NOMO-1 treated with dmso at 0.1 percent for 144 hours (cell line): ENCODE results near the gene CACNB2.
"Not testable (repeated sequence)": the region's sequence is repeated elsewhere in the genome, so short reads cannot be mapped to it uniquely, and the experiment has no call there.

ENCODE experiments used
- DNase-seq: peaks from one replicate; lab custom pipeline; 2025; ENCODE audit not compliant: unreplicated experiment; lab: John Stamatoyannopoulos, UW

Gene CACNB2

DNA sequence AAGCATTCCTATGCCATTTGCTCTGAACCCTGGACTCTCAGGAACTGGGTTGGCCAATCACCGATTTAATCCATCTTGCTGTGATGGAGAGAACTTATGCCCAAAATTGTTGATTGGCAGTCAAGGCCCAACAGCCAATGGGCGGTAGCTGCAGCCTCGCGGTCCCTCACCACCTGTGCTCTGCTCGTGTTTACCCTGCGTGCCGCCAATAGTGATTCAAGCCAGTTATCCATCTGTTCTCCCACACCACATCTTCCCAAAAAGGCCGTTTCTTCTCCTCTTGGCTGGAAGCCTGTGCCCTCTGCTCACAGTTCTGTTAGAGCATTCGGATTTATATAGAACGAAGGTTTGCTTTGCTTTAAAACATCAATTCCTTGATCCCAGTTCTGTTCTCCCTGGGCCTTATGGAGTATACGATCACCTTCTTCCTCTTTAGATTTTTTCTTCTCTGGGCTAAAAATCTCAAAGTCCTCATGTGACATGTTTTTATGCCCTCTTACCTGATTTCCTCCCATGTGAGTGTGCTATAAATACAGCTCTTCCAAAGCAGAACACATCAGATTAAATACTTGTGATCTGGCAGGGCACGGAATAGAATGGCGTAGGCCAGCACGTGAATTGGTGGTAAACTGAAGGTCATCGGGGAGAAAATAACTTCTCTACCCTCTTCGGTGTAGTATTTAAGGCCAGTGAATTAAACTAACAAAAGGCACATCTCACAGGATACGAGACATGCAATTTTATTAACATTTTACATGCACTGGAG, 298.3 kb downstream of the CACNB2 start:
- DNase-seq, result no peak

DNA sequence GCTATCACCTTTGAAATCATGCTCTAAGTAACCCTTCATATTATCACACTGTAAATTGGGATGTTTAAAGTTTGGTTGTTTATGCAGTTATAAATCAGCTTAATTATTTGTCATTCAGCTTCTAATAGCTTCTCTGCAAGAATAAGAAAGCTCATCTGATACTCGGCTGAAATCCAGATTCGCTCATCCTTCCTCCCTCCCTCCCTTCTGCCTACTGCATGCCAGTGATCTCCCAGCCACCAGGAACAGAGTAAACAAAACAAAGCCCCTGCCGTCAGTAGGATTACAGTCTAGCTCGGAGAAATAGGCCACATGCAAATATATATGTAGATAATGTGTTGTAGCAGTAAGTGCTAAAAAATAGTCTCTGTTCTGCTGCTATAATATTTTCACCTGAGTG, 299.4 kb downstream of the CACNB2 start:
- DNase-seq, result no peak

DNA sequence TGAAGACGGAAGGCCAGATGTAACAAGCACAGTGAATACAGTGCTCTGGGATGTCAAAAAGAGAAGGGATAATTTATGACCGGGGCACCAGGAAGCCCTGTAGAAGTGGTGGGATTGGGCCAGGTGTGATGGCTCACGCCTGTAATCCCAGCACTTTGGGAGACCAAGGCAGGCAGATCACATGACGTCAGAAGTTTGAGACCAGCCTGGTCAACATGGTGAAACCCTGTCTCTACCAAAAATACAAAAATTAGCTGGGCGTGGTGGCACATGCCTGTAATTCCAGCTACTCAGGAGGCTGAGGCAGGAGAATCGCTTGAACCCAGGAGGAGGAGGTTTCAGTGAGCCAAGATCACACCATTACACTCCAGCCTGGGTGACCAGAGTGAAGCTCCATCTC, 305.4 kb downstream of the CACNB2 start:
- DNase-seq, result not testable (repeated sequence)

DNA sequence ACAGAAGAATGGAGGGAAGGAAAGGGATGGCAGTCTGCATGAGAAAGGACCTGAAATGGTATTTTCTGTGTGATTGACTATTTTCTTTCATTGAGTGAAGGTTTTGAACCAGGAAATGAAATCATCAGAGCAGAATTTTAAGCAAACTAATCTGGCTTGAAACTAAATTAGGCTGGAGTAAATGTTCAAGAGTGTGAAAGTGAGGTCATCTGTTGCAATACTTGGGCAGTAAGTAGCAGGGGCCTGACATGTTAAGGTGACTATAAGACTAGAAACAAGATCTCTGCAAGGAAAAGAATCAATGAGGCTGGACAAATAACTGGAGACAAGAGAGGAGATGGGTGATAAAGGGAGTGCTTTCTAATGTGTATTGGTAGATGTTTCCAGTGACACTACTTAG, 306.0 kb downstream of the CACNB2 start:
- no peak for DNase-seq

DNA sequence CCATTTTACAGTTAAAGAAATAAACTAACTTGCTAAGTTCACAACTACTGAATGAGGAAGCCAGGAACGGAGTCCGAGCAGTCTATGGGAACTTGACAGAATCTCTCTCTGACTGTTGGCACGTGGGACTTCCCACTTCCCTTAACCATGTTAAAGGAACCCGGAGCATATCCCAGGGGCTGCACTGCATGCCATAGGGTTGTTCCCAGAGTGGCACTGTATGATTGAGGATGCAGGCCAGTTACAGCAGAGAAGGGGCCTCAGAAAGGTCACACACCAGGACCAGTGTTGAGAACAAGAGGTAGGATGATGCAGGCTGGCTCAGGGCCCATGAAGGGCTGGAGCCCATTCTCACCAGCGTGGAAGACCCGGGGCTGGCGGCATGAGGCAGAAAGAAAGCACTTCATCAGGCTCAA, 309.4 kb downstream of the CACNB2 start:
- no peak for DNase-seq

DNA sequence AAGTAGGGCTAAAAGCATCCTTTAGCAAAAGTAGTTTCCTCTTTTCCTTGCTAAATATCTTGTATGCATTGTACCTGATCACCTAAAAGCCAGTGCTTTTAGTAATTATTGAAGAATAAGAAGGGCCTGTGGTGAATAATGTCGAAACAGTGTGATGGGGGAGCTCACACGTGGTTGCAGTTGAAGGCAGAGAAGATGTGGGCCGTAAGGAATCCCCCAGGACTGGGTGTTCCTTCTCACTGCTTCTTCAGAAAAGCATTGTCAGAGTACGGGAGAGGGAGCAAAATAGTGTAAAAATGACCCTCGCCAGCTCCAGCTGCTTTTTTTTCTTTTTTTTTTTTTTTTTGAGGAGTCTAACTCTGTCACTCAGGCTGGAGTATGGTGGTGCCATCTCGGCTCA, 310.1 kb downstream of the CACNB2 start:
- DNase-seq, result no peak

DNA sequence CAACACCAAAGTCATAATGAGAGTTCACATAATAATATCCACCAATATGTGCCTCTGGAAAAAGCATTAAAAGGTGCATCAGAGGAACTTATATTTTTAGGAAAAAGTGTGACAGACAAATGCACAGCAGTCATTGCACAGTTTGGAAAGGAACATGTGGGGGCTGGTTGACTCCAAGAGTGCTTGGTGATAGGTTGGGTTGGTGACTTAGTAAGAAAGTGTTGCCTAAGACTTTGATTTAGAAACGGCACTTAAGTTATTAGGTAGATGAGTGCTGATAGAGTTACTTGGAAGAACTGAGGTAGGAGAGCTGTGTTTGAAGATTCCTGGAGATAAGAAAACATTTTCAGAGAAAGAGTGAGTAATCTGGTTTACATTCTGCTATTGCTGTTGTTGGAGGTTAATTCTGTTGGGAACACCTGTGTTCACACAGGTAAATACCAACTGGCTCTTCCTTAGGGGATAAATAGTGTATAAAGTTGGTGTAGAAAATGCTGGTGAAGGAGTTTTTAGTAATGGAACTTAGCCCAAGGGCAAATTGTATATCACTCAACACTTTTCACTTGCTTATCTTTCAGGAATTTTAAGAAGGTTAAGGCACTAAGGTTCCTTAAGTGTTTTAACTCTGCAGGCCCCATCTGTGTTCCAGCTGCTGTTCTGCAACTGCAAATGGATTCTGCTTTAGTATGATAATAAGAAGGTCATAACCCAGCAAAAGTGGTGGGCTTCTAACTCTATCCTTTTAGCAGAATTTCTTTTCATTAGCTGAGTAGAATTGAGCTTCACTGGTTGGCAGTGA, 315.1 kb downstream of the CACNB2 start:
- no peak for DNase-seq

DNA sequence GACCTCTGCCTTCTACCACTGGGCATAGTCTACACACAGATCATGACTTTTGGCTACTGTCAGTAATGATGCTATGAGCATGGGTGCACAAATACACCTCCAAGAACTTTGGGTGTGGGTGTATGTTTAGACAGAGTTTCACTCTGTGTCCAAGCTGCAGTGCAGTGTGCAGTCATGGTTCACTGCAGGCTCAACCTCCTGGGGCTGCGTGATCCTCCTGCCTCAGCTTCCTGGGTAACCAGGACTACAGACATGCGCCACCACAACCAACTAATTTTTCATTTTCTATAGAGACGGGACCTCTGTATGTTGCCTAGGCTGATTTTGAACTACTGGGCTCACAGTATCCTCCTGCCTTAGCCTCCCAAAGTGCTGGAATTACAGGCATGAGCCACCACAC, 316.8 kb downstream of the CACNB2 start:
- no peak for DNase-seq

DNA sequence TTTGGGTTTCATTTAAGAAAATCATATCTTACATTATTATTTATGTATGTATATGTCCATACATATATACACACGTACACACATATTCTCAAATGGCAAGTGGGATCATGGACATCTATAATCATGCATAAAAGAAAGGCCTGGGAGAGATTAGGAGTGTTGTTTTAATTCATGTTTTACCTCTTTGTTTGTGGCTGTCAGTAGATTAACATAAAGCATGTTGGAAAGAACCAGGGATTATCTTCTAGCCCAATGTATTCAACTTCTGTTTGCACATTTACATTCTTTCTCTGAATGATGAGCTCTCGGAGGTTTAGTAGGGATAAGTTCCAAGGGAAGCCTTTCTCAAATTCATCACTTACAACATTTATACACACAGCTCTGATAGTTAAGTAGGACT, 319.8 kb downstream of the CACNB2 start:
- no peak for DNase-seq

DNA sequence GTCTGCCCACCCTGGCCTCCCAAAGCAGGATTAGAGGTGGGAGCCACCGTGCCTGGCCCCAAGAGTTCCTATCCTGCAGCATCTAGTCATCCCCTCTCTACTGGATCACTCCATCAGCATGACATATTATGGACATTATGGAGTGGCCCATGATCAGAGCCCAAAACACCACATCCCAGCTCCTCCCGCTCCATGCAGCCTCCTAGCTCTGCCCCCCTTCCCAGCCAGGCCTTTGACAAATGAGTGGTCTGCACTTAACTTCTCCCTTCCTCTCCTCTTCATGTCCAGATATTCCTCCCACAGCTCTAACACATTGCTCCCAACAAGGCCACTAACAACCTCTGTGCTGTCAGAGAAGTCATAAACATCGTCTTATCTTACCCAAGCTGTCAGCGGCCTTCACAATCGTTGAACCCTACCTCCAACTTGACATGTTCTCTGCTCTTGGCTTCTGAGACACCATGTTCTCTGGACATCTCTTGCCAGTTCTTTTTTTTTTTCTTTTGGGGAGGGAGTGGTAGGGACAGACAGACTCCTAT, 323.5 kb downstream of the CACNB2 start:
- DNase-seq, result no peak

DNA sequence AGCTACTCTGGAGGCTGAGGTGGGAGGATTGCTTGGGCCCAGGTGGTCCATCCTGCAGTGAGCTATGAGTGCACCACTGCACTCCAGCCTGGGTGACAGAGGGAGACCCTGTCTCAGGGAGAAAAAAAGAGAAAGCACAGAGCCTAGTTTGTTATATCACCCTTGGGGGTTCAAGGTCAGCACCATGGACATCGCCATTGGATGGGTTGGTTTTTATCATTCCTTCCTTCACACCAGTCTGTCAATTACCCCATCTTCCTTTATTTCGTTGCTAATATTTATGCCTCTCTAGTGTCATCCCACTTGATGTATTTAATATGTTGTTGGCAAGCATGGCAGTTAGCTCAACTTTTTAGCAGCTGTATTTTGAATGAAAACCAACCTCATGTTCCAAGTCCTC, 328.9 kb downstream of the CACNB2 start:
- no peak for DNase-seq

DNA sequence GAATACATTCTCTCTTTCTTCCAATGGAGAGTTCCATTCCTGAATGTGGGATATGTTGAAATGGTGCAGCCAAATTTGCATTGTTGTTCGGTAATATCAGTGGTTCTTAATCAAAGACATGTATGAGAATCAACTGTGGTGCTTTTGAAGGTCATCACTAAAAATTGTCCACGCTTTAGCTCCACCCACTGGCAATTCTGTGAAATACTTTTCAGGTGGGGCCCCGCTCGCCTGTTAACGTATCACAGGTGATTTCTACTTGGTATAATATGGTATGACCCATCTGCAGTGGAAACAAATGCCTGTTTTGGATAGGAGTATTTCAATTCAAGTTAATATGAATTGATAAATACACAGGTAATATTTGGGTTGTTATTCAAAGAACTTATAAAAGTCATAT, 332.8 kb downstream of the CACNB2 start:
- no peak for DNase-seq

DNA sequence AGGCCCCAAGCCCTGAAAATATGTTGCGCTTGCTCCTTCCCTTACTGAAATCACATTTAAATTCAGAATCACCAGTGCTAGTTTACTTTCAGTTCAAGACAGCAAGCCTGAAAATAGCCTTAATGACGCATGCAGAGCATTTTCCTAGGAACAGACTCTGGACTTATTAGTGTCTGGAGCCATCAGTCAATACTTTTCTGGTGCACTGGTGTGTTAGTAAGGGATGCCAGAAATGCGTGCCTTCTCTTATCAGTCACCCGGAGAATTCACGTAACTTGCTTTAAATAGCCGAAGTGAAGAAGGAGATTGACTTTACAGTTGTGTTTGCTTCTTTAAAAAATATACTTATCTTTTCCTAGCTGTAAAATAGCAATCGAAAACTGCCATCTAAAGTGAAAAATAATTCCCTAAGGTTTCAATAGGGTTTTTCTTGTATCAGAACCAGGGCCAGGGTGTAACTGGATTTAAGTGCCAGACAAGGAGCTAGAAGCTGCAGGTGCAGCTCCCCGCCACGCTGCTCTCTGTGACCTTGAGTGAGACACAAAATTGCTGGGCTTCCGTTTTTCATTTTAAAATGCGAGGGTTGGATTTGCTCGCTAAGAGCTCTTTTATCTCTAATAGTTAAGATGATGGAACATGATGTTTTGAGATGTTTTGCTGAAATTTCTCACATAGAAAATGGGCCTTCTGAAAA, 333.3 kb downstream of the CACNB2 start:
- DNase-seq, result no peak

DNA sequence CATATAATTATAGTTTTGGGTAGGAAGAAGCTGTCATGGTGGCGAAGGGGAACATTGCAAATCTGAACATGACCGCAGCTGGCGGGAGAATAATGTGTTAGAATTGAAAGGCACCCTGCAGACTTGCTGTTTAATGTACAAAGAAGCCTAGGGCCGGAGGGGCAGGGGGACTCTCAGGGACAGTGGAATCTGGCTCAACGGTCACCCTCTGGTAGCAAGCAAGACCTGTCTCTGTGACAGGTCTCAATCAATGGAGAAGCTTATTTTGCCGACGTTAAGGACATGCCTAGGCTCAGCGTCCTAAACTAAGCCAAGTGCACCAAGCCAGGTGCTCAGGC, 333.9 kb downstream of the CACNB2 start:
- DNase-seq, result no peak

DNA sequence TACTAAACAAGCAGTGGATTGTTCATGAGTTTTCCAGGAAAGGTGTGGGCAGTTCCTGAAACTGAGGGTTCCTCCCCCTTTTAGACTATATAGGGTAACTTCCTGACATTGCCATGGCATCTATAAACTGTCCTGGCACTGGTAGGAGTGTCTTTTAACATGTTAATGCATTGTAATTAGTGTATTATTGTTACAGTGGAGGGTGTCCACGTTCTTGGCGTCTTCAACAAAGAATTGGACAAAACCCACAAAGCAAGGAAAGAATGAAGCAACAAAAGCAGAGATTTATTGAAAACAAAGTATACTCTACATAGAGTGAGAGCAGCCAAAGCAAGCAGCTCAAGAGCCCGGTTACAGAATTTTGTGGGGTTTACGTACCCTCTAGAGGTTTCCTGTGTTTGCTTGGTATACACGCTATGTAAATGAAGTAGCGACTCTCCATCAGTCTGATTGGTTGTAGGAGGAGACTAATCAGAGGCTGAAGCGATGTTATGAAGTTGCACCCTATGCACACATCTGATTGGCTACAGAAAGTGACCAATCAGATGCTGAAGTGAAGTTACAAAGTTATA, 335.9 kb downstream of the CACNB2 start:
- no peak for DNase-seq

DNA sequence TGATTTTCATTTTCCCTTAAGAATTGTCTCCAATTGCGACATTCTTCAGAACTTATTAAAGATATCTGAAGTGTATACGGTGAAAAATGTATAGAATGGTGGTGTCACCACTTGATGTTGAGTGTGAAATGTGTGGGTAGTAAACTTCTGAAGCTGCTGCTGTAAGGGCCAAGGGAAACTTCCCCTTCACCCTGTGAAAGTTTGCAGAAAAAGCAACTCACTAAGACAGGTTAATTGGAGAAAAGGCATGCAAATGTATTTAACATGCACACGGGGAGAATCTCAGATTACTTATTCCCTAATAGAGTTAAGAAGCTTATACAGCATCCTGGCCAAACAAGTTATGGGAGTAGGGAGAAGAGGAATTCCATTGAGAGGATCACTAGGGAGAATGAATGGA, 338.1 kb downstream of the CACNB2 start:
- no peak for DNase-seq

DNA sequence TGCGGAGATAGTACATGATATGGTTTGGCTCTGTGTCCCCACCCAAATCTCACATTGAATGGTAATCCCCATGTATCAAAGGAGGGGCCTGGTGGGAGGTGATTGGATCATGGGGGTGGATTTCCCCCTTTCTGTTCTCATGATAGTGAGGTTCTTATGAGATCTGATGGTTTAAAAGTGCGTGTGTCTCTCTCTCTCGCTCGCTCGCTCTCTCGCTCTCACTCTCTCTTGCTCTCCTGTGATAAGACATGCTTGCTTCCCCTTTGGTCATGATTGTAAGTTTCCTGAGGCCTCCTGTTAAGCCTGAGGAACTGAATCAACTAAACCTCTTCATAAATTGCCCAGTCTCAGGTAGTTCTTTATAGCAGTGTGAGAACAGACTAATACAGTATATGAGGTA, 339.3 kb downstream of the CACNB2 start:
- no peak for DNase-seq

DNA sequence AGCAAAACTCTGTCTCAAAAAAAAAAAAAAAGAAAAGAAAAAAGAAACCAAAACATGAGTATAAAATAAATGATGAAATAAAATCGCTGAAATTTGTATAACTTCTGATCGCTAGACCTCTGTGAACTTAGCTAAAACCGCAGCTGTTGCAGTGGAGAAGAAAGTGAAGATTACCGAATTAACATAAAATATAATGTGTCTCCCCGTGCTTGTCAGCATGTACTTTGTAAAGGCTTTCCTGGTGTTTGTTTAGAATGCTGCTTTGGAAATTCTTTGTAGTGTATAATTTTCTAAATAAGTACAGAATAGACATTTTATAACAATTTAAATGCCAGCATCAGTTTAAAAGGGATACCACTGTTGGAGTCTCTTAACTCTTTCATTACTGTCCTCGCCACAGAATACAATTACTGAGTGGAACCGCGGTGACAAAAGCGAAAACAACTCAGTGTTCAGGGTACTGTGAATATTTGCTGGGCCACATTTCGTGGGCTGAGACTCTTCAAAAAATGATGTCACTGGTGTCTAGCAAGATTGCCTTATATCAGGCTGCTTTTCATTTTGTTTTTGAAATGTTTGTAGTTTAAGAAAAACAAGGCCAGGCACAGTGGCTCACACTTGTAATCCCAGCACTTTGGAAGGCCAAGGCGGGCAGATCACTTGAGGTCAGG, 343.4 kb downstream of the CACNB2 start:
- no peak for DNase-seq

DNA sequence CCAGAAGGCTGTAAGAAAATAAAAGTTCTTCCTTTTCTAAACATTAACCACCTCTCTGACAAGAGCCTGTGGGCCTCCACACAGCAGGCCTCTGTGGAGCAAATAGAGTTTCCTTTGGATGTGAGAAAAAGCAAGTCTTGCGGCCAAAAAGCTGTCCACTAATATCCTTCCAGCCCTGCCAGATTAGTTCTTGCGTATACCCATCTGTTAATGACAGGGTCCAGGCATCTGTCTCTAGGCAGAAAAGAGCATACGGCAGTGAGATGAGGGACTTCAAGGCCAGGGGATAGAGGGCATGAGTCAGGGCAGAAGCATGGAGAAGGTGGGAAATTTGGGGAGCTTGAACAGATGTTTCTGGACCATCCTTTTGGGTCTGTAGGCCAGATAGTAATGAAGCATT, 346.2 kb downstream of the CACNB2 start:
- no peak for DNase-seq

DNA sequence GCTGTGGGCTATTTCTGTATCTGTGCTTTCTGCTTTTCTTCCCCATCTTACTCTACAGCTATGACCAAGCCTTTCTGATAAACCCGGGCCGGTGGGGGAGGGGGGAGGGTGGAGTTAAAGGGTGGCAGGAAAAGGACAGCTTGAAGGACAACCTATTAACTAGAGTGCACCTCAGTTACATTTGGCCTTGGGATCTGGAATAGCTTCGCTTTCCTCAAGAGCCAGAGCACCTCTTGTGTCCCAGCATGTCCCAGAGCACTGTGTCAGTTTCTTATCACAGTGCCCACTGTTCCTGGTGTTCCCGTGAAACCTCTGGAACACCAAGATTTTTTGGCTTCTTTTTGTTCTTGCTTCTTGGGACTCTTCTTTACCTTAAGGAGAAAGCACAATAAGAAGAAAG, 350.5 kb downstream of the CACNB2 start:
- DNase-seq, result no peak

DNA sequence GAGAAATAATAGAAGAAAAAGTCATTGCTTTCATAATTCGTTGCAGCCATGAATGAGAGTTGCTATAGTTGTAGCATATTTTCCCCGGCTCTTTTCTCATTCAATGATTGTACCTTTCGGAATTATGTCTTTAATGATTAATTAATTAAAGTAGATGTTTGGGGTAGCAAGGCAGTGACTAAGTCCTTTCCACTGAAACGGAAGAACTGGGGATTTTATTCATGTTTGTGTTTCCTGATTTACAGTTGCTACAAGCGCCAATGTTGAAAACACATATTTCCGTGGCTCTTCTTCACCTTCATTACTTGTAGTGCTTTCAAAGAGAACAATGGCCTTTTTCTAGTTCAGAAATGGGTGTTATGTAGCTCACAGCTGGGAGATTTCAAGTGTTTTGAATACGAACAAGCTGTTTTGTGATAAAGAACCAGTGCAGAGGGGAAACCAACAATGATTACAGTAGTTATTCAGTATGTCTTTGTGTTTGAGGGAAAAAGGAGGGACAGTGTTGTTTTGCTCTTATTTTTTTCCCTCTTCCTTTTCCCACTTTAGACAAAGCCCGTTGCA, 357.7 kb downstream of the CACNB2 start:
- DNase-seq, result no peak
